Measurements from ENCODE around the gene CCNJL. TPM values are rescaled to one million over a fixed set of nuclear protein-coding genes. Genes with fewer than 3 reads are reported as not detected.

Gene CCNJL
- total RNA-seq, 1 experiment from 2014 or later, result 7.6 TPM

GRCh38 chr5:160211352-160211751 is 101.0 kb downstream of the CCNJL start:
- POLR2A ChIA-PET (ENCODE audit: low non-redundant PET), result no interaction called here

GRCh38 chr5:160210606-160211005 is 101.8 kb downstream of the CCNJL start:
- no peak overlapping the region for H3K27ac ChIP-seq (ENCODE audit: low read depth, low read length, poor library complexity, severe bottlenecking)
- H3K4me1 ChIP-seq (ENCODE audit: insufficient read depth, low read length, poor library complexity, severe bottlenecking), result no peaks in the 10 kb centered on the region
- H3K4me3 ChIP-seq (ENCODE audit: low read depth, low read length, poor library complexity, severe bottlenecking), result no peak overlapping the region
- H3K27me3 ChIP-seq (replicated peaks; ENCODE audit: insufficient read depth, low read depth, low read length, poor library complexity), result no peaks in the 10 kb centered on the region
- no TSS peak for BruUV-seq (replicated peaks)
- H3K9me3 ChIP-seq (ENCODE audit: low read depth, low read length, poor library complexity, severe bottlenecking), result no peaks in the 10 kb centered on the region
- POLR2A ChIA-PET (ENCODE audit: low non-redundant PET), result no interaction called here
- no peak for DNase-seq (ENCODE audit: low spot score)
- TF ChIP-seq EZH2 (IDR thresholded peaks at IDR 0.05; ENCODE audit: borderline replicate concordance, low read depth, low read length, poor library complexity, severe bottlenecking) (no peak), CTCF (conservative IDR thresholded peaks at IDR 0.05; ENCODE audit: low read depth, low read length) (no peak)
- CTCF ChIA-PET, result no interaction called here
- intact Hi-C loops (cut with micrococcal nuclease; ENCODE audit: unreplicated experiment), result no loop called here
- H3K36me3 ChIP-seq (ENCODE audit: insufficient read depth, low read length, poor library complexity, severe bottlenecking), result no peaks in the 10 kb centered on the region

More at GRCh38 chr5:160211352-160211751, 101.0 kb downstream of the CCNJL start:
- no peaks in the 10 kb centered on the region for H3K9me3 ChIP-seq (ENCODE audit: low read depth, low read length, poor library complexity, severe bottlenecking)
- no peak overlapping the region for H3K4me3 ChIP-seq (ENCODE audit: low read depth, low read length, poor library complexity, severe bottlenecking)
- CTCF ChIA-PET, result interaction anchor here (0.5 kb wide), 1 partner anchor 13 kb away, joined by 3 read pairs; no protein-coding TSS in a partner anchor
- intact Hi-C loops (cut with micrococcal nuclease; ENCODE audit: unreplicated experiment), result no loop called here
- DNase-seq (ENCODE audit: low spot score), result no peak
- no peak overlapping the region for H3K27ac ChIP-seq (ENCODE audit: low read depth, low read length, poor library complexity, severe bottlenecking)
- TF ChIP-seq CTCF (conservative IDR thresholded peaks at IDR 0.05; ENCODE audit: low read depth, low read length) (no peak), EZH2 (IDR thresholded peaks at IDR 0.05; ENCODE audit: borderline replicate concordance, low read depth, low read length, poor library complexity, severe bottlenecking) (no peak)
- no peaks in the 10 kb centered on the region for H3K27me3 ChIP-seq (replicated peaks; ENCODE audit: insufficient read depth, low read depth, low read length, poor library complexity)
- H3K36me3 ChIP-seq (ENCODE audit: insufficient read depth, low read length, poor library complexity, severe bottlenecking), result no peaks in the 10 kb centered on the region
- H3K4me1 ChIP-seq (ENCODE audit: insufficient read depth, low read length, poor library complexity, severe bottlenecking), result no peaks in the 10 kb centered on the region
- no TSS peak for BruUV-seq (replicated peaks)

- ChIA-PET POLR2A (ENCODE audit: low non-redundant PET) (no interaction called here), CTCF (no interaction called here)
- H3K9me3 ChIP-seq (ENCODE audit: low read depth, low read length, poor library complexity, severe bottlenecking), result no peaks in the 10 kb centered on the region
- intact Hi-C loops (cut with micrococcal nuclease; ENCODE audit: unreplicated experiment), result no loop called here
- no peaks in the 10 kb centered on the region for H3K27me3 ChIP-seq (replicated peaks; ENCODE audit: insufficient read depth, low read depth, low read length, poor library complexity)
- no peak overlapping the region for H3K27ac ChIP-seq (ENCODE audit: low read depth, low read length, poor library complexity, severe bottlenecking)
- DNase-seq (ENCODE audit: low spot score), result no peak
- BruUV-seq (replicated peaks), result no TSS peak
- no peak overlapping the region for H3K4me3 ChIP-seq (ENCODE audit: low read depth, low read length, poor library complexity, severe bottlenecking)
- H3K36me3 ChIP-seq (ENCODE audit: insufficient read depth, low read length, poor library complexity, severe bottlenecking), result no peaks in the 10 kb centered on the region
- H3K4me1 ChIP-seq (ENCODE audit: insufficient read depth, low read length, poor library complexity, severe bottlenecking), result no peaks in the 10 kb centered on the region
- TF ChIP-seq EZH2 (IDR thresholded peaks at IDR 0.05; ENCODE audit: borderline replicate concordance, low read depth, low read length, poor library complexity, severe bottlenecking), result no peak
Measured at GRCh38 chr5:160209917-160210316, 102.4 kb downstream of the CCNJL start.

GRCh38 chr5:160207061-160207460 is 105.3 kb downstream of the CCNJL start:
- no peaks in the 10 kb centered on the region for H3K27me3 ChIP-seq (replicated peaks; ENCODE audit: insufficient read depth, low read depth, low read length, poor library complexity)
- no peaks in the 10 kb centered on the region for H3K36me3 ChIP-seq (ENCODE audit: insufficient read depth, low read length, poor library complexity, severe bottlenecking)
- no peaks in the 10 kb centered on the region for H3K9me3 ChIP-seq (ENCODE audit: low read depth, low read length, poor library complexity, severe bottlenecking)
- intact Hi-C loops (cut with micrococcal nuclease; ENCODE audit: unreplicated experiment), result no loop called here
- DNase-seq (ENCODE audit: low spot score), result no peak
- BruUV-seq (replicated peaks), result no TSS peak
- H3K4me1 ChIP-seq (ENCODE audit: insufficient read depth, low read length, poor library complexity, severe bottlenecking), result no peaks in the 10 kb centered on the region
- ChIA-PET POLR2A (ENCODE audit: low non-redundant PET) (interaction anchor here (0.7 kb wide), 1 partner anchor 39 kb away, joined by 3 read pairs; no protein-coding TSS in a partner anchor), CTCF (no interaction called here)
- no peak for TF ChIP-seq CTCF (conservative IDR thresholded peaks at IDR 0.05; ENCODE audit: low read depth, low read length)
- no peak for TF ChIP-seq EZH2 (IDR thresholded peaks at IDR 0.05; ENCODE audit: borderline replicate concordance, low read depth, low read length, poor library complexity, severe bottlenecking)
- no peak overlapping the region for H3K27ac ChIP-seq (ENCODE audit: low read depth, low read length, poor library complexity, severe bottlenecking)
- no peak overlapping the region for H3K4me3 ChIP-seq (ENCODE audit: low read depth, low read length, poor library complexity, severe bottlenecking)
